HepG2 (cell line): ENCODE data around the gene RAB6A. TPM values are rescaled to one million over a fixed set of nuclear protein-coding genes. Genes with fewer than 3 reads are reported as not detected.
A peak's percentile ranks its signal among the peaks of the same experiment; 100 is the strongest.

ENCODE experiments used
- AHDC1 ChIP-seq: sonication (generic); formaldehyde crosslinking; IDR thresholded peaks from 2 replicates; pipeline ENCODE4 v1.5.1; 2020; ENCODE audit warnings: mild to moderate bottlenecking, missing genetic modification reagents, borderline replicate concordance
- ATF1 ChIP-seq: IDR thresholded peaks from 2 replicates; pipeline ENCODE4 v1.6.1; 2016; ENCODE audit warnings: mild to moderate bottlenecking, control low read depth
- CCAR2 ChIP-seq: fragments of 200-400 bp; formaldehyde crosslinking; optimal IDR thresholded peaks from 2 replicates; pipeline ENCODE3; 2018; ENCODE audit warnings: low read depth, mild to moderate bottlenecking, low read length, moderate library complexity
- CEBPB ChIP-seq: IDR thresholded peaks from 2 replicates; pipeline ENCODE4 v1.6.1; 2011; ENCODE audit warnings: low read depth, low read length, improper control_type of control experiment, borderline replicate concordance
- MAZ ChIP-seq, 2 experiments: sonication (generic) in 1 of 2; formaldehyde crosslinking in 1 of 2; IDR thresholded peaks; 2 replicates each; pipeline versions ENCODE4 v1.5.0 to v1.6.1; 2012 to 2020; ENCODE audit warnings: low read depth in 2 of 2, mild to moderate bottlenecking in 2 of 2, borderline replicate concordance in 1 of 2, improper control_type of control experiment in 1 of 2, low read length in 1 of 2, missing genetic modification reagents in 1 of 2, moderate library complexity in 1 of 2
- MTF2 ChIP-seq: sonication (generic); formaldehyde crosslinking; IDR thresholded peaks from 2 replicates; pipeline ENCODE4 v1.5.0; 2020; ENCODE audit warnings: missing genetic modification reagents, borderline replicate concordance
- NFYC ChIP-seq: IDR thresholded peaks from 2 replicates; pipeline ENCODE4 v1.6.1; 2016; ENCODE audit warnings: missing genetic modification reagents, missing compliant biosample characterization
- NR1H2 ChIP-seq: sonication (generic); formaldehyde crosslinking; IDR thresholded peaks from 2 replicates; pipeline ENCODE4 v1.8.1; 2022; ENCODE audit warnings: low read depth, missing genetic modification reagents, borderline replicate concordance
- RXRA ChIP-seq: sonication (generic); formaldehyde crosslinking; IDR thresholded peaks from 2 replicates; pipeline ENCODE4 v1.5.1; 2020; ENCODE audit warnings: missing genetic modification reagents
- TRIM24 ChIP-seq: sonication (generic); formaldehyde crosslinking; IDR thresholded peaks from 2 replicates; pipeline ENCODE4 v1.8.0; 2022; ENCODE audit warnings: mild to moderate bottlenecking, missing genetic modification reagents
- ZBTB7B ChIP-seq: sonication (generic); formaldehyde crosslinking; IDR thresholded peaks from 2 replicates; pipeline ENCODE4 v1.4.0; 2020; ENCODE audit warnings: missing genetic modification reagents
- ZFP82 ChIP-seq: sonication (generic); formaldehyde crosslinking; IDR thresholded peaks from 2 replicates; pipeline ENCODE4 v1.5.1; 2020; ENCODE audit warnings: mild to moderate bottlenecking, missing genetic modification reagents, borderline replicate concordance
- ZNF232 ChIP-seq: sonication (generic); formaldehyde crosslinking; IDR thresholded peaks from 2 replicates; pipeline ENCODE4 v1.4.0; 2020; ENCODE audit warnings: missing genetic modification reagents, borderline replicate concordance
- ZNF510 ChIP-seq: sonication (generic); formaldehyde crosslinking; IDR thresholded peaks from 2 replicates; pipeline ENCODE4 v1.4.0; 2020; ENCODE audit warnings: low read depth, mild to moderate bottlenecking, missing genetic modification reagents
- ZNF616 ChIP-seq: sonication (generic); formaldehyde crosslinking; IDR thresholded peaks from 2 replicates; pipeline ENCODE4 v1.5.0; 2020; ENCODE audit warnings: low read depth, mild to moderate bottlenecking, missing genetic modification reagents
- ZNF781 ChIP-seq: sonication (generic); formaldehyde crosslinking; IDR thresholded peaks from 2 replicates; pipeline ENCODE4 v1.5.1; 2020; ENCODE audit warnings: borderline replicate concordance, mild to moderate bottlenecking, missing genetic modification reagents; ENCODE audit errors: not compliant biosample characterization
- polyA plus RNA-seq, 8 experiments: library from polyadenylated mRNA; depleted of rRNA in 3 of 8; stranded (reverse) in 7 of 8; unstranded in 1 of 8; fragments of >200 nt; fragmentation: Illumina TruSeq in 4 of 8; extraction: Trizol in 4 of 8; gene quantifications; 2 replicates each; pipeline versions ENCODE4 v1.2.1 to v1.2.3, GENCODE V29; 2011 to 2016; ENCODE audit warnings: low read depth in 4 of 8, missing spikeins in 1 of 8, mixed read lengths in 1 of 8; ENCODE audit not compliant: insufficient read depth in 1 of 8
- total RNA-seq, 5 experiments: library from RNA; depleted of rRNA; stranded (reverse); fragments of >200 nt; fragmentation: Illumina TruSeq; extraction: Trizol; gene quantifications; 2 replicates each; pipeline ENCODE4 v1.2.3, GENCODE V29; 2016; ENCODE audit warnings: low read depth in 1 of 5
- TF ChIP-seq, protein P1 (sequence below): sonication (generic); formaldehyde crosslinking; IDR thresholded peaks from 2 replicates; pipeline ENCODE4 v1.5.0; 2020; ENCODE audit warnings: missing genetic modification reagents
- TF ChIP-seq, protein P2 (sequence below): sonication (generic); formaldehyde crosslinking; IDR thresholded peaks from 2 replicates; pipeline ENCODE4 v1.4.0; 2020; ENCODE audit warnings: missing genetic modification reagents, borderline replicate concordance

RAB6A gene
- total and polyA plus RNA-seq, 2 of the 13 experiments (the other 11 are each of a cell fraction or from before 2014, with no cell fraction given) = 74.3 to 121 TPM

- TF ChIP-seq AHDC1 (CRISPR knock-in tag) = no peak
- peak; percentile 21; the same call in 1 of the 2 replicates for TF ChIP-seq MAZ (IDR thresholded peaks at IDR 0.05; ENCODE audit: borderline replicate concordance, low read depth, low read length)
- peak; percentile 78 for TF ChIP-seq MAZ (CRISPR knock-in tag; IDR thresholded peaks at IDR 0.05; ENCODE audit: low read depth)
- no peak for TF ChIP-seq ZNF510 (CRISPR knock-in tag)
- no peak for TF ChIP-seq CCAR2
- TF ChIP-seq NR1H2 (CRISPR knock-in tag) = no peak
- TF ChIP-seq, protein P1, sequence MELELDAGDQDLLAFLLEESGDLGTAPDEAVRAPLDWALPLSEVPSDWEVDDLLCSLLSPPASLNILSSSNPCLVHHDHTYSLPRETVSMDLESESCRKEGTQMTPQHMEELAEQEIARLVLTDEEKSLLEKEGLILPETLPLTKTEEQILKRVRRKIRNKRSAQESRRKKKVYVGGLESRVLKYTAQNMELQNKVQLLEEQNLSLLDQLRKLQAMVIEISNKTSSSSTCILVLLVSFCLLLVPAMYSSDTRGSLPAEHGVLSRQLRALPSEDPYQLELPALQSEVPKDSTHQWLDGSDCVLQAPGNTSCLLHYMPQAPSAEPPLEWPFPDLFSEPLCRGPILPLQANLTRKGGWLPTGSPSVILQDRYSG = no peak
- TF ChIP-seq CEBPB = no peak
- 0 out of 2 replicates have a peak, but pooled peaks have one; percentile 26 for TF ChIP-seq NFYC (CRISPR knock-in tag)
- TF ChIP-seq ZBTB7B = peak; percentile 64; the same call in 1 of the 2 replicates
- no peak for TF ChIP-seq TRIM24
- no peak for TF ChIP-seq MTF2 (CRISPR knock-in tag)
- TF ChIP-seq, protein P2, sequence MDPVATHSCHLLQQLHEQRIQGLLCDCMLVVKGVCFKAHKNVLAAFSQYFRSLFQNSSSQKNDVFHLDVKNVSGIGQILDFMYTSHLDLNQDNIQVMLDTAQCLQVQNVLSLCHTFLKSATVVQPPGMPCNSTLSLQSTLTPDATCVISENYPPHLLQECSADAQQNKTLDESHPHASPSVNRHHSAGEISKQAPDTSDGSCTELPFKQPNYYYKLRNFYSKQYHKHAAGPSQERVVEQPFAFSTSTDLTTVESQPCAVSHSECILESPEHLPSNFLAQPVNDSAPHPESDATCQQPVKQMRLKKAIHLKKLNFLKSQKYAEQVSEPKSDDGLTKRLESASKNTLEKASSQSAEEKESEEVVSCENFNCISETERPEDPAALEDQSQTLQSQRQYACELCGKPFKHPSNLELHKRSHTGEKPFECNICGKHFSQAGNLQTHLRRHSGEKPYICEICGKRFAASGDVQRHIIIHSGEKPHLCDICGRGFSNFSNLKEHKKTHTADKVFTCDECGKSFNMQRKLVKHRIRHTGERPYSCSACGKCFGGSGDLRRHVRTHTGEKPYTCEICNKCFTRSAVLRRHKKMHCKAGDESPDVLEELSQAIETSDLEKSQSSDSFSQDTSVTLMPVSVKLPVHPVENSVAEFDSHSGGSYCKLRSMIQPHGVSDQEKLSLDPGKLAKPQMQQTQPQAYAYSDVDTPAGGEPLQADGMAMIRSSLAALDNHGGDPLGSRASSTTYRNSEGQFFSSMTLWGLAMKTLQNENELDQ (CRISPR knock-in tag) = no peak
- peak; percentile 87 for TF ChIP-seq ZFP82 (CRISPR knock-in tag)
- peak; percentile 85; the same call in 1 of the 2 replicates for TF ChIP-seq ZNF616 (CRISPR knock-in tag)
- peak; percentile 47; the same call in 1 of the 2 replicates for TF ChIP-seq RXRA (CRISPR knock-in tag)
- 0 out of 2 replicates have a peak, but pooled peaks have one; percentile 45 for TF ChIP-seq ATF1 (CRISPR knock-in tag)
- peak; percentile 42; the same call in 1 of the 2 replicates for TF ChIP-seq ZNF232
- TF ChIP-seq ZNF781 (CRISPR knock-in tag) = peak; percentile 93
These were observed 27.0 kb upstream of the RAB6A start, which contains the start of gene MRPL48 (continued) for GRCh38 chr11:73787643-73788558.
